Hepatocyte (in vitro differentiated cells): ENCODE data around the gene MID2. TPM values are rescaled to one million over a fixed set of nuclear protein-coding genes. Genes with fewer than 3 reads are reported as not detected.

Source experiments
- DNase-seq: peaks from one replicate; pipeline ENCODE4 v3.0.0-alpha.2; 2016; ENCODE audit warnings: low spot score
- H2AFZ ChIP-seq: fragments of 200-600 bp; sonication (generic); 2 replicates; pipeline ENCODE4 v1.6.0; 2016; ENCODE audit warnings: antibody characterized with exemption, mild to moderate bottlenecking
- H3K27ac ChIP-seq: fragments of 200-600 bp; sonication (generic); 2 replicates; pipeline ENCODE4 v1.5.1; 2016; ENCODE audit warnings: mild to moderate bottlenecking
- H3K27me3 ChIP-seq: fragments of 200-600 bp; sonication (generic); 2 replicates; pipeline ENCODE4 v1.6.1; 2016
- H3K36me3 ChIP-seq: fragments of 200-600 bp; sonication (generic); replicated peaks from 2 replicates; pipeline ENCODE4 v1.5.1; 2016; ENCODE audit warnings: low read depth; ENCODE audit not compliant: insufficient read depth
- H3K4me1 ChIP-seq: fragments of 200-600 bp; sonication (generic); 2 replicates; pipeline ENCODE4 v1.5.1; 2016; ENCODE audit warnings: mild to moderate bottlenecking, moderate library complexity; ENCODE audit not compliant: insufficient read depth
- H3K4me2 ChIP-seq: fragments of 200-600 bp; sonication (generic); 2 replicates; pipeline ENCODE4 v1.6.0; 2016
- H3K4me3 ChIP-seq: fragments of 200-600 bp; sonication (generic); 2 replicates; pipeline ENCODE4 v1.5.1; 2016; ENCODE audit warnings: mild to moderate bottlenecking
- H3K79me2 ChIP-seq: fragments of 200-600 bp; sonication (generic); 2 replicates; pipeline ENCODE4 v1.6.0; 2017; ENCODE audit warnings: mild to moderate bottlenecking
- H3K9me2 ChIP-seq: fragments of 200-600 bp; sonication (generic); replicated peaks from 2 replicates; pipeline ENCODE4 v1.6.0; 2017; ENCODE audit warnings: mild to moderate bottlenecking; ENCODE audit not compliant: insufficient read depth
- H3K9me3 ChIP-seq: fragments of 200-600 bp; sonication (generic); 2 replicates; pipeline ENCODE4 v1.5.1; 2016; ENCODE audit warnings: low read depth, mild to moderate bottlenecking
- H4K20me1 ChIP-seq: fragments of 200-600 bp; sonication (generic); 2 replicates; pipeline ENCODE4 v1.6.0; 2016; ENCODE audit warnings: mild to moderate bottlenecking; ENCODE audit not compliant: insufficient read depth, poor library complexity, severe bottlenecking
- EZH2 ChIP-seq: fragments of 200-600 bp; sonication (generic); IDR thresholded peaks from 2 replicates; pipeline ENCODE4 v1.6.1; 2016; ENCODE audit warnings: antibody characterized with exemption, mild to moderate bottlenecking, borderline replicate concordance
- EZH2phosphoT487 ChIP-seq: fragments of 200-600 bp; sonication (generic); IDR thresholded peaks from one replicate; pipeline ENCODE4 v1.6.1; 2018; ENCODE audit warnings: antibody characterized with exemption, mild to moderate bottlenecking, low read depth, moderate library complexity; ENCODE audit not compliant: unreplicated experiment, severe bottlenecking
- WGBS: methylation state at CpG from one replicate; pipeline ENCODE4 v1.1.6; 2016; ENCODE audit warnings: low lambda C conversion rate; ENCODE audit errors: missing lambda C conversion rate; 5-methylcytosine and 5-hydroxymethylcytosine counted together
- polyA plus RNA-seq: library from polyadenylated mRNA; unstranded; fragments of >200 nt; fragmentation: Nextera tagmentation; extraction: Ambion mirVana; gene quantifications from 2 replicates; pipeline ENCODE4 v1.2.1, GENCODE V29; 2016
- total RNA-seq: library from RNA; depleted of rRNA; stranded (reverse); fragments of >200 nt; gene quantifications from 2 replicates; pipeline ENCODE4 v1.2.3, GENCODE V29; 2014
- TF ChIP-seq, protein P1 (sequence below): fragments of 200-600 bp; sonication (generic); IDR thresholded peaks from 2 replicates; pipeline ENCODE4 v1.5.1; 2016; ENCODE audit warnings: antibody characterized with exemption, mild to moderate bottlenecking; ENCODE audit not compliant: poor library complexity

MID2 gene
- total and polyA plus RNA-seq, 2 experiments from 2014 or later: 4.4 to 17.6 TPM

DNA sequence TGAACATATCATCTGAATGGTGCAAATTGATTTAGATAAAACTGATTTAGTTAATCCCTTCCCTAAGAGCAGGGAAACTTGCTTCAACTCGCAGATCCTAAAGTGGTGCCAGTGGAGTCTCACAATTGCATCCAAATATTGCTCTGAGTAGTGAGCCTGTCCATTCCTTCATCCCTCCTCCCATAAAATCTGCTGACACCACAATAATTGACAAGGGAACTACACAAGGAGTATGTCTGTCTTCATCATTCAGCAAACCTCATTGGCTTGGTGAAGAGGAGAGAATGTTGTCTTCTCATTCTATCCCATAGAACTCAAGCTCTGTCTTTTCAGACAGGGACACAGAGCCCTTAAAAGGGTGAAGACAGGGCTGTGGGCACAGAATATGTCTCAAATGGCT is 4.2 kb downstream of the MID2 start:
- Histone ChIP-seq H2AFZ (no peak overlapping the region), H3K4me1 (peaks cover 6% of the 10 kb centered on the region), H3K36me3 (no peaks in the 10 kb centered on the region), H3K4me2 (no peak overlapping the region), H3K79me2 (peaks cover 19% of the 10 kb centered on the region), H3K9me3 (no peaks in the 10 kb centered on the region), H3K27ac (no peak overlapping the region), H4K20me1 (no peaks in the 10 kb centered on the region), H3K9me2 (no peaks in the 10 kb centered on the region), H3K27me3 (no peaks in the 10 kb centered on the region), H3K4me3 (no peak overlapping the region)
- TF ChIP-seq EZH2 (no peak), EZH2phosphoT487 (no peak)
- TF ChIP-seq, protein P1, sequence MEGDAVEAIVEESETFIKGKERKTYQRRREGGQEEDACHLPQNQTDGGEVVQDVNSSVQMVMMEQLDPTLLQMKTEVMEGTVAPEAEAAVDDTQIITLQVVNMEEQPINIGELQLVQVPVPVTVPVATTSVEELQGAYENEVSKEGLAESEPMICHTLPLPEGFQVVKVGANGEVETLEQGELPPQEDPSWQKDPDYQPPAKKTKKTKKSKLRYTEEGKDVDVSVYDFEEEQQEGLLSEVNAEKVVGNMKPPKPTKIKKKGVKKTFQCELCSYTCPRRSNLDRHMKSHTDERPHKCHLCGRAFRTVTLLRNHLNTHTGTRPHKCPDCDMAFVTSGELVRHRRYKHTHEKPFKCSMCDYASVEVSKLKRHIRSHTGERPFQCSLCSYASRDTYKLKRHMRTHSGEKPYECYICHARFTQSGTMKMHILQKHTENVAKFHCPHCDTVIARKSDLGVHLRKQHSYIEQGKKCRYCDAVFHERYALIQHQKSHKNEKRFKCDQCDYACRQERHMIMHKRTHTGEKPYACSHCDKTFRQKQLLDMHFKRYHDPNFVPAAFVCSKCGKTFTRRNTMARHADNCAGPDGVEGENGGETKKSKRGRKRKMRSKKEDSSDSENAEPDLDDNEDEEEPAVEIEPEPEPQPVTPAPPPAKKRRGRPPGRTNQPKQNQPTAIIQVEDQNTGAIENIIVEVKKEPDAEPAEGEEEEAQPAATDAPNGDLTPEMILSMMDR: no peak
- no peak for DNase-seq
- WGBS: 77% methylated on average over 1 of the region's 1 CpG

- 81% methylated on average over 7 of the region's 7 CpGs for WGBS
- peaks cover 6% of the 10 kb centered on the region for H3K4me1 ChIP-seq
- no peak overlapping the region for H3K27ac ChIP-seq
- H4K20me1 ChIP-seq: no peaks in the 10 kb centered on the region
- H3K9me2 ChIP-seq: no peaks in the 10 kb centered on the region
- no peak overlapping the region for H2AFZ ChIP-seq
- no peak overlapping the region for H3K4me2 ChIP-seq
- H3K4me3 ChIP-seq: no peak overlapping the region
- DNase-seq: no peak
- H3K36me3 ChIP-seq: no peaks in the 10 kb centered on the region
- no peaks in the 10 kb centered on the region for H3K9me3 ChIP-seq
- TF ChIP-seq, protein P1: no peak
- TF ChIP-seq EZH2 (no peak), EZH2phosphoT487 (no peak)
- H3K27me3 ChIP-seq: no peaks in the 10 kb centered on the region
- peaks cover 19% of the 10 kb centered on the region for H3K79me2 ChIP-seq
These were observed 5.5 kb downstream of the MID2 start for GRCh38 chrX:107831071-107831730.

DNA sequence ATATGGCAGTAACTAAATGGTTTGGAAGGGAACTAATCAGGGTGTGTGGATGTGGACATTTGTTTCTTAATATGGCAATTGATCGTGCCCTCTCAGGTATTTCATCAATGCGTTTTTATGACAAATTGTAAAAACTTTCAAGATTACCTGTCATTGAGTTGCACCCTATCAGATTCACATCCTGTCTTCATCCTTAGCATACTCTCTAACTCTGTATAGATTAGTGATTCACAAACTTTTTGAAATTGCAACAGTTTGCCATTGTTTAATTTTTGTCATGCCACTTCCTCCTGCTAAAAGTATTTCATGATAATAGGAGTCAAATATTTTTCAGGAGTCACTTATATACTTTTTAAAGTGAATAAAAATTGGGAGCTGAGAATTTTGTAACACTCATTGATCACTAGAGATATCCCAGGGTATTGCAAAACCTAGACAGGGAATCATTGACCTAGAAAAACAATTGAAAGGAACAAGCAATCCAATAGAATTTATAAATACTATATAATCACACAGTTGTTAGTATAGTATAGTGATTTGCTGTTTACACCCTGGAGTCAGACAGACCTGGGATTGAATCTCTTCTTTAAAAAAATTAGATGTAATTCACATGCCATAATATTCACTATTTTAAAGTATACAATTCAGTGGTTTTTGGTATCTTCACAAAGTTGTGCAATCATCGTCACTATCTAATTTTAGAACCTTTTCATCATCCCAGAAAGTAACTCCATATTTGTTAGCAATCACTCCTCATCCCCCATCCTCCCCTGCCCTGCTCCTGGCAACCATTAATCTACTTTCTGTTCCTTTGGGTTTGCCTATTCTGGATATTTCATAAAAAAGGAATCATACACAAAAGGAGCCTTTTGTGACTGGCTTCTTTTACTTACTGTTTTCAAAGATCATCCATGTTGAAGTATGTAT is 8.9 kb downstream of the MID2 start:
- no peak for DNase-seq
- H4K20me1 ChIP-seq: no peaks in the 10 kb centered on the region
- TF ChIP-seq EZH2phosphoT487 (no peak), EZH2 (no peak)
- TF ChIP-seq, protein P1: no peak
- no peaks in the 10 kb centered on the region for H3K9me2 ChIP-seq
- H3K79me2 ChIP-seq: peaks cover 4% of the 10 kb centered on the region
- no peaks in the 10 kb centered on the region for H3K27me3 ChIP-seq
- no peak overlapping the region for H3K4me3 ChIP-seq
- 81% methylated on average over 3 of the region's 3 CpGs for WGBS
- no peak overlapping the region for H3K27ac ChIP-seq
- H3K4me1 ChIP-seq: no peaks in the 10 kb centered on the region
- H2AFZ ChIP-seq: no peak overlapping the region
- H3K4me2 ChIP-seq: no peak overlapping the region
- H3K36me3 ChIP-seq: no peaks in the 10 kb centered on the region
- H3K9me3 ChIP-seq: no peaks in the 10 kb centered on the region
